Measurements from ENCODE around the gene CDK12.
"Not testable (repeated sequence)": the region's sequence is repeated elsewhere in the genome, so short reads cannot be mapped to it uniquely, and the experiment has no call there.

CDK12 gene

DNA sequence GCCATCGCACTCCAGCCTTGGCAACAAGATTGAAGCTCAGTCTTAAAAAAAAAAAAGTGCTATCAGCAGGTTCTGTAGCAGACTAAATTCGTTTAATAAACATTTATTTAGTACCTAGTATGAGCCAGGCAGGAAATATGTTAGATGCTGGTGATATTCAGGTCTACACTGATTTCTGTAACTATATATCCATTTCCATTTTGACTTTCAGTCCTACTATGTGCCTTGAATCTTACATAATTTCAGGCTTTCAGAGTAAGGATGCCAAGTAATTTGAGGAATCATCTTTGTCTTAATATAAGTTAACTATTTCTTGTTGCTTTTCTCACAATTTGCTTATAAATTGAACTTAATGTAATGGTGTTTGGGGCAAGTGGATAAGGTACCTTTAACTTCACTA, 46.2 kb downstream of the CDK12 start:
- no peak for DNase-seq

DNA sequence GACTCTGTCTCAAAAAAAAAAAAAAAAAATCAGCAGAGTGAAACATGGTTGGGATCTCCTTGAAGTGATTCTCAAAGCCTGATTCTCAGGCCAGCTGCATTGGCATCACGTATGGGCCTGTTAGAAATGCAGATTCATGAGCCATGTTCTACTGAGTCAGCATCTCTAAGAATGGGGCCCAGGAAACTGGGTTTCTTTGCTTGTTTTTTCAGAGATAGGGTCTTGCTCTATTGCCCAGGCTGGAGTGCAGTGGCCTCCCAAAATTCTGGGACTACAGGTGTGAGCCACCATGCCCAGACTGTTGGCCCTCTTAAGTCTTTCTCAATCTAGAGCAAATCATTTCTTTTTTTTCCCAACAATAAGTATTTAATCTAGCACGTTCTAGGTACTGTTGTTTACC, 47.7 kb downstream of the CDK12 start:
- no peak for DNase-seq

DNA sequence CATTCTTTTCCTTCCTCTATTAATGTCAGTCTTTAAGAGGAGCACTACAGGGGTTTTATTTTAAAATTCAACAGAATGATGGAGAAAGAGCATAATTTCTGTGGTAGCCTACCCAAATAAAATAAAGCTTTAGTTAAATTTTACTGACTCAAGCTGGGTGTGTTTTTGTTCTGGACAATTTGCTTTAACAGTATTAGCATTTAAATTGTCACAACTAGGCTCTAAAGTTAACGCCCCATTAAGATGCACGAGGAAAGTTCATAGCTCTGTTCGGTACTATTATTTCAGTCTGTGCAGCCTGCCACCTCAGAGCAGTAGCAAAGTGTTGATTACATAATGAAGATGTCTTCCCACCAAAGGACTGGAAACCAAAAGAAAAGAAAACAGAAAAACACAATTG, 52.0 kb downstream of the CDK12 start:
- DNase-seq, result no peak

DNA sequence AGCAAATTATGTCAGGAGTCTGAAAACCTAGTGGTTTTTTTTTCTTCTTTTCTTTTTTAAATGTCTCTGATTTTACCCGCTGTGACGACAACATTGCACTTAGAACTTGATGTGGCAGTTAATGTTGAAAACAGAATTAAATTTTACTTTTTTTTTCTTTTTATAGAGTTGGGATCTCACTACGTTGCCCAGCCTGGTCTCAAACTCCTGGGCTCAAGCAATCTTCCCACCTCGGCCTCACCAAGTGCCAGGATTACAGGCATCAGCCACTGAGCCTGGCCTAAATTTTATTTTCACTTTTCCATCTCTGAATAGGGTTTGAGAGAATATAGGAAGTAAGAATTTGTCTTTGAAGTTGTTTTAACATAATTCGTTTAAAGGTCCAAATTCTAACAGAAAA, 52.6 kb downstream of the CDK12 start:
- DNase-seq, result no peak

DNA sequence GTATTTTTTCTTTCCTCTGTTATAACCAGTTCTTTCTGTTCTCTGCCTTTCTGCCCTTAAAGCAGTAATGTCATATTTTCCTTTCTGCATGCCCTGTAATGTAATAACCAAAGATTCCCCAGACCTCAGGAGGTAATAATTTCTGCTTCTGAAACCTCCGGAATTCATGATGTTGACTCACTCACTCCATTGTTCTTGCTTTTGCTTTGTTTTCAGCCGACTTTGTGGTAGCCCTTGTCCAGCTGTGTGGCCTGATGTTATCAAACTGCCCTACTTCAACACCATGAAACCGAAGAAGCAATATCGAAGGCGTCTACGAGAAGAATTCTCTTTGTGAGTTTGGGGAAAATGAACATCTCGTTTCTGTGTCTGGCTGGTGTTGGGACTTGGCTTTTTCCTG, 55.9 kb downstream of the CDK12 start:
- DNase-seq, result no peak

DNA sequence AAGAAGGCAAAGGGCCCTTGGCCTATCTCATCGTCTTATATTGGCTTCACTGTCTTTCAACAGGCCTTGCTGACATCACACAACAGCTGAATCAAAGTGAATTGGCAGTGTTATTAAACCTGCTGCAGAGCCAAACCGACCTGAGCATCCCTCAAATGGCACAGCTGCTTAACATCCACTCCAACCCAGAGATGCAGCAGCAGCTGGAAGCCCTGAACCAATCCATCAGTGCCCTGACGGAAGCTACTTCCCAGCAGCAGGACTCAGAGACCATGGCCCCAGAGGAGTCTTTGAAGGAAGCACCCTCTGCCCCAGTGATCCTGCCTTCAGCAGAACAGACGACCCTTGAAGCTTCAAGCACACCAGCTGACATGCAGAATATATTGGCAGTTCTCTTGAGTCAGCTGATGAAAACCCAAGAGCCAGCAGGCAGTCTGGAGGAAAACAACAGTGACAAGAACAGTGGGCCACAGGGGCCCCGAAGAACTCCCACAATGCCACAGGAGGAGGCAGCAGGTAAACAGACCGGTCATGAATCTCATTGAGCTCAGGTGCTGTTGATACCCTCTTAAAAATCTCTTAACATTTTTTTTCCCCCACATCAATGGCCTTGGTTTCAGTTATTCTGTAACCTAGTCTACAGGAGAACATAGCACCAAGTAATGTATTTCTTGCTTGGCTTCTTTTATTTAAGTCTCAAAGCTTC, 64.7 kb downstream of the CDK12 start:
- no peak for DNase-seq

DNA sequence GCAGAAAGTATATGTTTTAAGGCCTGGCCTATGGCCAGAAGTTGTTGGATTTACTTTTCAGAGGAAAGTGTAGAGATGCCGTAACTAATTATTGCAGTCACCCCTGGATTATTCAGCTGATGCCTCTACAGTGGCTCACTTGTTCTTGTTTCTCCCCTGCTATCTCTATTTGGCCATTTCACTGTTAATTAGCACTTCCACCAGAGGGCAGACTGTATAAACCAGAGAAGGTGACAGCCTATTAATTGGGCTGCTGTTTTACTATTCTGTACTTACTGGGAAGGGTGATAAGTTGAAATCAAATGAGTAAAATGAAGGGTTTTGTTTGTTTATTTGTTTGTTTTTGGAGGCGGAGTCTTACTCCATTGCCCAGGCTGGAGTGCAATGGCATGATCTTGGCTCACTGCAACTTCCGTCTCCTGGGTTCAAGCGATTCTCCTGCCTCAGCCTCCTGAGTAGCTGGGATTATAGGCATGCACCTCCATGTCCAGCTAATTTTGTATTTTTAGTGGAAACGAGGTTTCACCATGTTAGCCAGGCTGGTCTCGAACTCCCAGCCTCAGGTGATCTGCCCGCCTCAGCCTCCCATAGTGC, 66.0 kb downstream of the CDK12 start:
- no peak for DNase-seq

DNA sequence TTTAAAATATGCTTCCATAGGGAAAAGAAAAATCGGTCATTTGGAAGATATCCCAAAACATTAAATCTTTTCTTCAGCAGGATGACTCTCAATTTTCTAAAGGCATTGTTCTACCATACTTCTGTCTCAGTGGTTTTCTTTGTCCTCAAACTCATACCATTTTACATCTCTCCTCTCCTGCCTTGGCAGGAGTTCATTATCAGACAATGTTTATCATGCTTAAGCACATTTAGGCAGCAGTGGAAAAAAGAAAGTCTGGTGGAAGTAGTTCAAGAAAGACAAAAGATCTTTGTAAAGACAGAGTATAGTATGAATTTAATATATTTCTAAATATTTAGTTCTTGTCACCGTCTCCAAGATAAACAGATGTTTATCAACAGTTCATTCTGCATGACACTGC, 68.2 kb downstream of the CDK12 start:
- DNase-seq, result no peak

DNA sequence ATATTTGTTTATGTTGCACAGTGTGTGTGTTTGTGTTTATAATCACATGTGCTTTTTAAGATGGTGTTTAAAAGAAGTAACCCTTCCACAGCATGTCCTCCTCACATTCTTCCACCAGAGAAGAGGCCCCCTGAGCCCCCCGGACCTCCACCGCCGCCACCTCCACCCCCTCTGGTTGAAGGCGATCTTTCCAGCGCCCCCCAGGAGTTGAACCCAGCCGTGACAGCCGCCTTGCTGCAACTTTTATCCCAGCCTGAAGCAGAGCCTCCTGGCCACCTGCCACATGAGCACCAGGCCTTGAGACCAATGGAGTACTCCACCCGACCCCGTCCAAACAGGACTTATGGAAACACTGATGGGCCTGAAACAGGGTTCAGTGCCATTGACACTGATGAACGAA, 69.2 kb downstream of the CDK12 start:
- no peak for DNase-seq

DNA sequence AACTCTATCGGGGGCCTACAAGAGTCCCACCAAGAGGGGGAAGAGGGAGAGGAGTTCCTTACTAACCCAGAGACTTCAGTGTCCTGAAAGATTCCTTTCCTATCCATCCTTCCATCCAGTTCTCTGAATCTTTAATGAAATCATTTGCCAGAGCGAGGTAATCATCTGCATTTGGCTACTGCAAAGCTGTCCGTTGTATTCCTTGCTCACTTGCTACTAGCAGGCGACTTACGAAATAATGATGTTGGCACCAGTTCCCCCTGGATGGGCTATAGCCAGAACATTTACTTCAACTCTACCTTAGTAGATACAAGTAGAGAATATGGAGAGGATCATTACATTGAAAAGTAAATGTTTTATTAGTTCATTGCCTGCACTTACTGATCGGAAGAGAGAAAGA, 70.0 kb downstream of the CDK12 start:
- no peak for DNase-seq

DNA sequence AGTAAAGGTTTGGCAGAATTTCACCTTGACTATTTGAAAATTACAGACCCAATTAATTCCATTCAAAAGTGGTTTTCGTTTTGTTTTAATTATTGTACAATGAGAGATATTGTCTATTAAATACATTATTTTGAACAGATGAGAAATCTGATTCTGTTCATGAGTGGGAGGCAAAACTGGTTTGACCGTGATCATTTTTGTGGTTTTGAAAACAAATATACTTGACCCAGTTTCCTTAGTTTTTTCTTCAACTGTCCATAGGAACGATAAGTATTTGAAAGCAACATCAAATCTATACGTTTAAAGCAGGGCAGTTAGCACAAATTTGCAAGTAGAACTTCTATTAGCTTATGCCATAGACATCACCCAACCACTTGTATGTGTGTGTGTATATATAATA, 72.6 kb downstream of the CDK12 start:
- no peak for DNase-seq

DNA sequence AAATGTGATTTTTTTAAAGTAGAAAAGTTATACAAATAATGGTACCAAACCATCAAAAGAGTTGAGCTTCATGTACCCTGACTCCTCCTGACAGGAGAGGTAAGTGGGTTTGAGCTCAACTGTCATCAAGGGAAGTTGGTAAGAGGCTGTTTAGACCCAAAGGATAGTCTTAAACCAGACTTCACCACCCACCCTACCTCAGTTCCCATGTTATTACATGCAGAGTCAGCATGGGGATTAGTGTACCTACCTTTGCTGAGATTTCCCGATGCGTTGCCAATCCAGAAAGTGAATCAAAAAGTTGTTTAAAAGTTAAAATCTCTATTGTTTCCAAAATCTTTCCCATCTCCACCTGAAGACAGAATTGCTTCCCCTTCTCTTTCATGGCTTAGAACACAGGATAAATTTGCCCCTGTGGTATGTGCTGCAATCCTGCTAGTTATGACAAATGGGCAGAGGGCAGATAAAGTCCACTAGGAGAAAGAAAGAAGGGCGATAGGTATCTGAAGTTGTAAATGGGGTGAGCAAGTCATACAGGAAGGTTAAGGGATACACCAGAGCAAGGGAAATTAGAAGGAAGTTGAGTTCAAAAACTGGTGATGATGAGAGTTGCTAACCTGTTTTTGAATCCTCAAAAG, 73.6 kb downstream of the CDK12 start:
- DNase-seq, result peak; percentile 7

DNA sequence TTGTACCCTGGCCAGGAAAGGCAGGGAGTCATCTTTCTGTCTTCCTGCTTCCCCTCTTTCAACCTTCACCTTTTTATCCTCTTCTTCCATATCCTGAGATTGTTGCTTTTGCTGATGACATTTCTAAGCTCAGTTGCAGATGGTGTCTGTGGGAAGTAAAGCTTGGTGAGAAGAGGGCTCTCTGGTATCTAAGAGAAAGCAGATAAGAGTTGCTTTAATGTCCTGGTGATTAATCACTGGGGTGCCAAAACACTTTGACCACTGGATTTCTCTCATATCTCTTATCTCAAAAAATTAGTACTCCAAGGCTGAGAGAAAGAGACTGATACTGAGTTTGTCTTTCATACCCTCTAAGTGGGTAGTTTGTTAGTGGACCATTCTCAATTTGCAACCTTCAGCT, 75.2 kb downstream of the CDK12 start:
- no peak for DNase-seq

DNA sequence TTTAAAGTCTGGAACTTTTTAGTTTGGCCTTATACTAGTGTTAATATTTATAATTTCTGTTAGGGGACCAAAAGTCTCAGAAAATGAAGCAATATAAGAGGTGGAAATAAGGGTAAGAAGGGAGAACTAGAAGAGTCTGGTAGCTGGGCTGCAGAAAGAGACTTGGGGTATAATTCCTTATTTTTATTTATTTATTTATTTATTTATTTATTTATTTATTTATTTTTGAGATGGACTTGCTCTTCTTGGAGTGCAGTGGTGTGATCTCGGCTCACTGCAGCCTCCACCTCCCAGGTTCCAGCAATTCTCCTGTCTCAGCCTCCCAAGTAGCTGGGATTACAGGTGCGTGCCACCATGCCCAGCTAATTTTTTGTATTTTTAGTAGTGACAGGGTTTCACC, 76.1 kb downstream of the CDK12 start:
- DNase-seq, result not testable (repeated sequence)

DNA sequence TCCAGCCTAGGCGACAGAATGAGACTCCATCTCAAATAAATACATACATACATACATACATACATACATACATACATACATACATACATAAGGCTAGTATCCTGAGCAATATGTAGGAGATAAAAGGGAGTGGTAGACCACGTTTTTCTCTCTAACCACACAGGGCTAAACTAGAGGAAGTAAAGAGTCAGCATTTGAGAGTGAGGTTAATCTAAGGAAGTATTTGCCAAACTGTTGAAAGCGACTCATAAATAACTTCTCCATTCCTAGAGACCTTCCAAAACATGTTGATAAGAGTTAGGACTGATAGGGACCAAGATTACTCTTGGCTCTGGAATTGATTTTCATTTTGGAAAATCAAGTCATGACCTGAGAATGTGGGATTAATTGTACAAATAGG, 77.6 kb downstream of the CDK12 start:
- no peak for DNase-seq

DNA sequence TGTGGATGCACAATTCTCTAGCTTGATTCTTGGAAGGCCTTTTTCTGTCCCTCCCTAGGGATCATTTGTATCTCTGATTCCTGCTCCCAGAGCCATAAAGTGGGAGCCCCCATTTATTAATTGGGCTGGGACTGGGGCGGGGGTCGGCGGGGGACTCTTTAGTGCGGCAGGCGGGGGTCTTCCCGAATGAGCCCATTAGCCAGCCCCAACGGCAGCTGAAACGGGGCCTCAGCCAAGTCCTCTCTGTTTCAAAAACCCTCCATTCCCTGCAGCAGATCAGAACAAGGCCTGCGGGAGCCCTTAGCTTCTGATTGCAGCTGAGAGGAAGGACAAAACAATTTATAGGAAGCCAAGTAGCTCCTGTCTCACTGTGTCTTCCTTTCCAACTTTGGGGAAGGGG, 79.3 kb downstream of the CDK12 start:
- peak; percentile 47 for DNase-seq

DNA sequence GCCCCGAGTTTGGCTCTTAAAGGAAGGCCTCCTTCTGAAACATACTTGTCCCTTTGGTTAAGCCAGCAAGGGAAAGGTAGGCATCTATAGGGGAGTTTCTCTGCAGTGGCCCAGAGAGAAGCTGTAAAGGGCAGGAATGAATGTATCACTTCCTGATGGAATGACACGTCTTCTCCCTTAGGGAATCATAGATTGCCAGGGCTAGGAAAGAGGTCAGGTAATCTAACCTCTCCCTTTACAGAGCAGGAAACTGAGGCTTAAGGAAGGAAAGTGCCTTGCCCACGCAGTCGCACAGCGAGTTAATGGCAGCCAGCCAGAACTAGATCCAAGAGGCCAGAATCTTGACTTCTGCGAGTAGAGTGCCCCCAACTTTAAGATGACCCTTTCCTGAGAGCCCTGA, 80.4 kb downstream of the CDK12 start:
- peak; percentile 43 for DNase-seq

DNA sequence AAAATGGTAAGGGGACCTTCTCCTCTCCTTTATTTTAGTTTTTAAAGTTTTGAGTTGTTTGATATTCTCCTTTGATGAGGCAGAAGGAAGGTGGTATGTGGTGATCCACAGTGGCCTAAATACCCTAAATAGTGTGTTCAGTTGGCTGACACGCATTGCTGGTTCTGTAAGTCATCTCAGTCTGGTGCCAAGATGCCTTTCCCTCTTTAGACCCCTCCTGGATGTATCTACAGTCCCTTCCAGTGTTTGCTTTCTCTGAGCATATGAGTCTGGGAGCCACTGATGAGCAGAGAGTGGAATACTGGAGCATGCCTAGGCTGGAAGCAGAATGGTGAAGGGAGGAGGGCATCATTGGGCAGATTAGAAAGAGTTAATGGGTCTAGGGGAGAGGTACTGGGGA, 81.9 kb downstream of the CDK12 start:
- peak; percentile 33 for DNase-seq

DNA sequence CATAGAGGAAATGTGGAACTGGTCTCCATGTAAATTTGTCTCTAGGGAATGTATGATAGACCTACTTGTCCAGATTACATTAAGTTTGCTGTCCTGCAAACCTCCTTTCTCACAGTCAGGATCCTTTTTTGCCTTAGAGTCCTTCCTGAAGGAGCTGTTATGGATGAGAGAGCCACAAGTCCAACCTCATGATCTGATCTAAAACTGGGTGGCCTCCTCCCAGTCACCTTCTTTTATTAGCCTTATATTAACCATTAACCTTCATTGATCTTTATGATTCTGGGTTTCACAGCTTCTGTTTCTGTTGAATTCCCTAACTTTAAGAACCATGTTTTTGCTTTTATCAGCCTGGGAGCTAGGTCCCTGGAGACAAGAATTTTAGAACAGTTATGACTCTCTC, 82.4 kb downstream of the CDK12 start:
- peak; percentile 5 for DNase-seq

DNA sequence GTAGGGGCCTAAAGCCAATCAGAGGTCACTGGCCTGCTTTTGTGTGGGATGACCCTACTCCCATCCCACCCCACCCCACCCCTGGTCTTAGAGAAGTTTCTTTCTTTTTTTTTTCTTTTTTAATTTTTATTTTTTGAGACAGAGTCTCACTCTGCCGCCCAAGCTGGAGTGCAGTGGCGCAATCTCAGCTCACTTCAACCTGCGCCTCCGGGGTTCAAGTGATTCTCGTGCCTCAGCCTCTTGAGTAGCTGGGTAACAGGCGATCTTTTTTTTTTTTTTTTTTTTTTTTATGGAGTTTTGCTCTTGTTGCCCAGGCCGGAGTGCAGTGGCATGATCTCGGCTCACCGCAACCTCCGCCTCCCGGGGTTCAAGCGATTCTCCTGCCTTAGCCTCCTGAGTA, 83.1 kb downstream of the CDK12 start:
- DNase-seq, result peak; percentile 41

DNA sequence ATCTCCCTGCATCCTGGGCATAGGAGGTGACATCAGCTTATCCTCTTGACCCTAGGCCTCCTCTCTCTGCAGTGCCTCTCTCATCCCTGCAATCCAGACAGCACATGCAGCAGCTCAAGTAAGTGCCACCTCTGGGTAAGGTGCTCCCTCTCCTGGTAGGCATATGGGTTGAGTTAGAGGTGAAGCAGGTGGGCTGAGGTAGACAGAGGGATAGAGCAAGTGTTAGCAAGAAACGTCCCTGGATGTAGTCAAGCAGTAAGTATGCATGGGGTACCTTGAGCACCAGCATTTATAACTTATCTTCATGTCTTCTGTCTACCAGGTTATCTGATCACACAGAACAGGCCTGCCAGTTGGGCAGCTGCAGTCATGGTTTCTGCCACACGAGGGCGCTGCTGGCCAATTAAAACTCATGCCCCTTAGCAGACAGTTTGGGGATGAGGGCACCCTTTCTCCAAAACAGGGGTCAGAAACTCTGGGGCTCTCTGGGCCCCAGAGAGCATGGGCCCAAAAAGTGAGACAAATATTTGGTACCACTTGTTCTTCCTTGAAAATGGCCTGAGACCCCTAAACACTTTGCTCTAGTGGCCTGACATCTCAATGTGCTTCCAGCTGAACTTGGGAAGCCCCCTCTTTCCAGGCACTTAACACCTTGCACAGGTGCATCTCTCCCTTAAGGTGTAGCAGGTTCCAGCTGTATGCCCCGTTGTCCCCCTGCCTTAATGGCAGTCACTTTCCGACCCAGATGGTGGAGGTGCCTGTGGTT, 86.6 kb downstream of the CDK12 start:
- peak; percentile 79 for DNase-seq

DNA sequence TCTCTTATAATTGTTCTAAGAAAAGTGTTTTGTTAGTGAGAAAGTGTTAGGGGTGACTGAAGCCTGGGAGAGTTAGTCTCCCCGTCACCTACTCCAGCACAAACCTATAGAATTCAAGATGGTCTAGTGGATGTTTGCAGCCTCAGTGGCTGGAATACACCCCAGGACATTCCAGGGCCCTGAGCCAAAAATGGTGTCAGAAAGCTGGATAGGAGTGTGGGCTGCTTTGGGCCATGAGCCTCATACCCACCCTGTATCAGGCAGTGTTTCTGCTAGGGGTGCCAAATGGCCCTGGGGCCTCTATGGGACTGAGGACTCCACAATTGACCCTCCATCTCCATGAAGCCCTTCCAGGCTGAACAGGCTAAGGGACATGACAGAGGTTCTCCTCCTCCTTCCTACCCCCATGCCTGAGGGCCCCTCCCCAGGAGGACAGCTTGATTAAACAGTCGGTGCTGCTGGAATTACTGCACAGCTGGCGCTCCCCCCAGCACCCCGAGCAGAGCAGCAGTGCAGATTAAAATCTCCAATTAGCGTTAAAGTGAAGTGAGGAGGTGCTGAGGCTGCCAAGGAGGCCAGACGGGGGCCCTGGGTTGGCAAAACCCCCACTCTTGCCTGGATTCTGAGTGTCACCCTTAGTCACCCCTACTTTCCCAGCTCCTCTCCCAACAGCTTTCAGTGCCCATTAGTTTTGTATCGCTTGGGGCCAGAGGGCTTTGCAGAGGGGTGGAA, 87.4 kb downstream of the CDK12 start:
- DNase-seq, result peak; percentile 22

All from islet precursor cell (in vitro differentiated cells).